GM12878 (cell line): Measurements from ENCODE around the gene FSTL4. TPM values are rescaled to one million over a fixed set of nuclear protein-coding genes. Genes with fewer than 3 reads are reported as not detected.

Experiments used
- ATAC-seq: fragments of 200-7000 bp; cut with Tn5 transposase; 3 replicates; pipeline ENCODE4 v1.9.1; 2020; ENCODE audit warnings: mild to moderate bottlenecking, moderate library complexity
- BruUV-seq: library from RNA; stranded (reverse); fragments of 400-500 nt; replicated peaks from 2 replicates; lab custom pipeline; 2021; lab: Mats Ljungman, UMichigan
- CTCF ChIA-PET: fragments of 300-600 bp; sonication (Branson Sonifier 250); formaldehyde crosslinking; extraction: SDS; loops from one replicate; lab custom pipeline; 2021; ENCODE audit warnings: inconsistent platforms; lab: Yijun Ruan, JAX
- POLR2A ChIA-PET: fragments of 350-600 bp; formaldehyde crosslinking; extraction: SDS; loops from one replicate; lab custom pipeline; 2021; ENCODE audit warnings: inconsistent platforms; lab: Charles Lee
- RAD21 ChIA-PET: fragments of 300-600 bp; sonication (Branson Sonifier 250); formaldehyde crosslinking; loops from one replicate; lab custom pipeline; 2023; ENCODE audit warnings: antibody characterized with exemption; ENCODE audit not compliant: unreplicated experiment; lab: Charles Lee
- SMC1A ChIA-PET: fragments of 300-600 bp; sonication (Branson Sonifier 250); formaldehyde crosslinking; loops from one replicate; lab custom pipeline; 2023; ENCODE audit not compliant: unreplicated experiment, uncharacterized antibody; lab: Charles Lee
- DNase-seq: peaks from one replicate; pipeline ENCODE4 v3.0.0-alpha.2; 2011; ENCODE audit warnings: low read depth, low spot score
- FAIRE-seq: peaks from 3 replicates; lab custom pipeline; 2011; peaks lifted over from hg19 to GRCh38; lab: Jason Lieb, UNC
- H2AFZ ChIP-seq: 2 replicates; pipeline ENCODE4 v1.6.0; 2011; ENCODE audit warnings: low read depth, low read length, control low read depth; ENCODE audit not compliant: control insufficient read depth
- H3K27ac ChIP-seq: 2 replicates; pipeline ENCODE4 v1.5.1; 2011; ENCODE audit warnings: control low read depth; ENCODE audit not compliant: control insufficient read depth, insufficient read depth
- H3K27me3 ChIP-seq, 2 experiments: replicated peaks in 1 of 2; 2 replicates each; pipeline versions ENCODE4 v1.6.0 to v1.6.1; 2011; ENCODE audit warnings: low read length in 1 of 2; ENCODE audit not compliant: control insufficient read depth in 2 of 2, insufficient read depth in 2 of 2
- H3K36me3 ChIP-seq, 2 experiments: 2 replicates each; pipeline ENCODE4 v1.5.1; 2011; ENCODE audit warnings: low read length in 1 of 2; ENCODE audit not compliant: control insufficient read depth in 2 of 2, insufficient read depth in 2 of 2
- H3K4me1 ChIP-seq: 2 replicates; pipeline ENCODE4 v1.6.1; 2011; ENCODE audit warnings: mild to moderate bottlenecking, low read length, moderate library complexity, mixed read lengths; ENCODE audit not compliant: control insufficient read depth, insufficient read depth
- H3K4me2 ChIP-seq: 2 replicates; pipeline ENCODE4 v1.6.0; 2011; ENCODE audit warnings: control low read depth; ENCODE audit not compliant: control insufficient read depth, insufficient read depth
- H3K4me3 ChIP-seq: fragments of 200-600 bp; sonication (generic); 2 replicates; pipeline ENCODE4 v1.5.1; 2016
- H3K79me2 ChIP-seq: 2 replicates; pipeline ENCODE4 v1.6.0; 2011; ENCODE audit warnings: low read length; ENCODE audit not compliant: control insufficient read depth, insufficient read depth
- H3K9ac ChIP-seq: 2 replicates; pipeline ENCODE4 v1.8.0; 2011; ENCODE audit warnings: low read length, control low read depth, mixed read lengths; ENCODE audit not compliant: control insufficient read depth, insufficient read depth
- H3K9me3 ChIP-seq: replicated peaks from 3 replicates; pipeline ENCODE4 v1.5.1; 2011; ENCODE audit warnings: mild to moderate bottlenecking, low read length; ENCODE audit not compliant: control insufficient read depth, insufficient read depth
- H4K20me1 ChIP-seq: 2 replicates; pipeline ENCODE4 v1.6.0; 2011; ENCODE audit not compliant: control insufficient read depth, insufficient read depth
- ASH2L ChIP-seq: fragments of 300-600, 200-600 bp; sonication (generic); IDR thresholded peaks from 2 replicates; pipeline ENCODE4 v1.6.1; 2017; ENCODE audit warnings: low read depth, mild to moderate bottlenecking, borderline replicate concordance
- EZH2 ChIP-seq: IDR thresholded peaks from 2 replicates; pipeline ENCODE4 v1.6.1; 2012; ENCODE audit warnings: low read depth, mild to moderate bottlenecking, control low read depth, inconsistent platforms, low read length, borderline replicate concordance; ENCODE audit not compliant: control insufficient read depth
- FOXM1 ChIP-seq: IDR thresholded peaks from 2 replicates; pipeline ENCODE4 v1.6.1; 2012; ENCODE audit warnings: low read depth, mild to moderate bottlenecking, inconsistent platforms, low read length, moderate library complexity
- GABPA ChIP-seq: IDR thresholded peaks from 2 replicates; pipeline ENCODE4 v1.6.1; 2014; ENCODE audit warnings: antibody characterized with exemption, low read depth, mild to moderate bottlenecking, inconsistent platforms
- IKZF2 ChIP-seq, 2 experiments: fragments of 450-650 bp; IDR thresholded peaks; 2 replicates each; pipeline ENCODE4 v1.6.1; 2017; ENCODE audit warnings: mild to moderate bottlenecking in 2 of 2, moderate library complexity in 2 of 2
- LARP7 ChIP-seq: fragments of 450-650 bp; IDR thresholded peaks from 2 replicates; pipeline ENCODE4 v1.6.1; 2017; ENCODE audit warnings: mild to moderate bottlenecking
- MEF2B ChIP-seq: fragments of 450-650 bp; IDR thresholded peaks from 2 replicates; pipeline ENCODE4 v1.6.1; 2018; ENCODE audit warnings: mild to moderate bottlenecking, moderate library complexity; ENCODE audit not compliant: partially characterized antibody, poor library complexity, severe bottlenecking
- NFXL1 ChIP-seq: fragments of 450-650 bp; IDR thresholded peaks from 2 replicates; pipeline ENCODE4 v1.6.1; 2017; ENCODE audit warnings: antibody characterized with exemption, mild to moderate bottlenecking, borderline replicate concordance
- NR2C2 ChIP-seq: IDR thresholded peaks from 2 replicates; pipeline ENCODE4 v1.6.1; 2011; ENCODE audit warnings: borderline replicate concordance, low read depth; ENCODE audit not compliant: control insufficient read depth, insufficient read length
- POLR2AphosphoS5 ChIP-seq: IDR thresholded peaks from 2 replicates; pipeline ENCODE4 v1.6.1; 2011; ENCODE audit warnings: mild to moderate bottlenecking, low read length, inconsistent platforms
- TARDBP ChIP-seq: IDR thresholded peaks from 2 replicates; pipeline ENCODE4 v1.6.1; 2016; ENCODE audit warnings: borderline replicate concordance
- TBL1XR1 ChIP-seq: IDR thresholded peaks from 2 replicates; pipeline ENCODE4 v1.6.1; 2012; ENCODE audit warnings: low read depth, low read length, improper control_type of control experiment
- WGBS: methylation state at CpG from one replicate; pipeline ENCODE4 v1.1.6; 2016; ENCODE audit warnings: low lambda C conversion rate; ENCODE audit not compliant: insufficient replicate concordance, insufficient coverage; ENCODE audit errors: missing lambda C conversion rate; 5-methylcytosine and 5-hydroxymethylcytosine counted together
- in situ Hi-C: fragments of 300-500 bp; cut with MboI; formaldehyde crosslinking; loops from 9 replicates; pipeline ENCODE4 v1.14.3; 2018; ENCODE audit warnings: mixed read lengths
- intact Hi-C: fragments of 100-400 bp; cut with micrococcal nuclease; formaldehyde crosslinking; loops from one replicate; pipeline ENCODE4 v1.14.2; 2022; ENCODE audit not compliant: unreplicated experiment
- polyA plus RNA-seq, 11 experiments: library from polyadenylated mRNA; depleted of rRNA in 4 of 11; unstranded in 6 of 11; stranded (reverse) in 5 of 11; fragments of >200 nt; fragmentation: Nextera tagmentation in 4 of 11; fragmentation: Illumina TruSeq in 1 of 11; extraction: Ambion mirVana in 4 of 11; extraction: Trizol in 1 of 11; gene quantifications; 1 replicate in 1 of 11; 2 replicates in 10 of 11; pipeline versions ENCODE4 v1.2.1 to v1.2.3, GENCODE V29; 2011 to 2016; ENCODE audit warnings: inconsistent platforms in 2 of 11, missing spikeins in 2 of 11, low read depth in 1 of 11
- total RNA-seq, 4 experiments: library from RNA; depleted of rRNA in 3 of 4; stranded (reverse); fragments of >200 nt in 3 of 4; fragmentation: Illumina TruSeq in 1 of 4; extraction: Trizol in 1 of 4; gene quantifications; 2 replicates each; pipeline versions ENCODE4 v1.2.1 to v1.2.3, GENCODE V29; 2013 to 2021
- TF ChIP-seq, protein P1 (sequence below): IDR thresholded peaks from 2 replicates; pipeline ENCODE4 v1.6.1; 2011; ENCODE audit warnings: low read depth, low read length, improper control_type of control experiment, borderline replicate concordance
- TF ChIP-seq, protein P2 (sequence below): fragments of 450-650 bp; IDR thresholded peaks from 2 replicates; pipeline ENCODE4 v1.6.1; 2018; ENCODE audit warnings: mild to moderate bottlenecking, low read depth, moderate library complexity; ENCODE audit not compliant: partially characterized antibody
- TF ChIP-seq, protein P3 (sequence below): IDR thresholded peaks from 2 replicates; pipeline ENCODE4 v1.6.1; 2012; ENCODE audit warnings: low read depth, low read length, improper control_type of control experiment
- TF ChIP-seq, protein P4 (sequence below): fragments of 450-650 bp; formaldehyde crosslinking; IDR thresholded peaks from 2 replicates; pipeline ENCODE4 v1.5.0; 2022; ENCODE audit warnings: mild to moderate bottlenecking, missing genetic modification characterization

Gene FSTL4
- total and polyA plus RNA-seq, 10 of the 15 experiments (the other 5 are each of a cell fraction or from before 2014, with no cell fraction given): 0.01 to 0.79 (median 0.21) TPM; not detected in 6

DNA sequence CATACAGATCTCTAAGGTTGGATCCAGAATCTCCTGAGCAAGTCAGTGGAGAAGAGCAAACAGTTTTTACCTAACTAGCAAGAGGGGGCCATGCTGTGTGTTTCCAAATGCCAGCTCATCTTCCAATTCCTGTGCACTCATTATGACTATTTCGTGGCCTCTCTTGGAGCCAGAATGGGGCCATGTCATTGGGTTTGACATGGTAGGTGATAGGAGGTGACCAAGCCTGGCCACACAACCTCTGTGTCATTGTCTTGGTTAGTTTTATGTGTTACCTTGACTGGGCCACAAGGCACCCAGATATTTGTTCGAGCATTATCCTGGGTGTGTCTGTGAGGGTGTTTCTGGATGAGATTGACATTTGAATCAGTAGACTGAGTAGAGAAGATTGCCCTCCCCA is 354.4 kb downstream of the FSTL4 start:
- intact Hi-C loops: no loop called here
- SMC1A ChIA-PET: interaction anchor here (1.4 kb wide), 2 partner anchors 10 to 15 kb away, joined by 3 to 4 read pairs; no protein-coding TSS in a partner anchor
- H3K27ac ChIP-seq: no peak overlapping the region
- POLR2A ChIA-PET: interaction anchor here (0.5 kb wide), 1 partner anchor 250 kb away, joined by 8 read pairs; no protein-coding TSS in a partner anchor
- in situ Hi-C loops: no loop called here
- RAD21 ChIA-PET: no interaction called here
- no TSS peak for BruUV-seq
- no peaks in the 10 kb centered on the region for H3K36me3 ChIP-seq
- ATAC-seq: no peak
- WGBS: 24% methylated on average over 2 of the region's 2 CpGs
- H3K4me3 ChIP-seq: no peak overlapping the region
- H2AFZ ChIP-seq: no peak overlapping the region
- no peak for FAIRE-seq
- H3K9ac ChIP-seq: no peak overlapping the region
- CTCF ChIA-PET: interaction anchor here (1.0 to 1.2 kb wide), 2 partner anchors 8 to 149 kb away, joined by 3 read pairs; no protein-coding TSS in a partner anchor
- DNase-seq: no peak
- no peaks in the 10 kb centered on the region for H3K4me1 ChIP-seq
- H3K27me3 ChIP-seq: no peaks in the 10 kb centered on the region
- H3K9me3 ChIP-seq: no peaks in the 10 kb centered on the region
- TF ChIP-seq, protein P1, sequence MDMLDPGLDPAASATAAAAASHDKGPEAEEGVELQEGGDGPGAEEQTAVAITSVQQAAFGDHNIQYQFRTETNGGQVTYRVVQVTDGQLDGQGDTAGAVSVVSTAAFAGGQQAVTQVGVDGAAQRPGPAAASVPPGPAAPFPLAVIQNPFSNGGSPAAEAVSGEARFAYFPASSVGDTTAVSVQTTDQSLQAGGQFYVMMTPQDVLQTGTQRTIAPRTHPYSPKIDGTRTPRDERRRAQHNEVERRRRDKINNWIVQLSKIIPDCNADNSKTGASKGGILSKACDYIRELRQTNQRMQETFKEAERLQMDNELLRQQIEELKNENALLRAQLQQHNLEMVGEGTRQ: no peak
- no peak for TF ChIP-seq IKZF2 (IDR thresholded peaks at IDR 0.05)
- no peak for TF ChIP-seq EZH2
- no peak for TF ChIP-seq NFXL1
- TF ChIP-seq FOXM1: no peak
- TF ChIP-seq TARDBP: no peak
- no peak for TF ChIP-seq ASH2L
- no peak for TF ChIP-seq LARP7
- TF ChIP-seq POLR2AphosphoS5: no peak
- TF ChIP-seq GABPA: no peak
- no peak for TF ChIP-seq TBL1XR1
- TF ChIP-seq, protein P2, sequence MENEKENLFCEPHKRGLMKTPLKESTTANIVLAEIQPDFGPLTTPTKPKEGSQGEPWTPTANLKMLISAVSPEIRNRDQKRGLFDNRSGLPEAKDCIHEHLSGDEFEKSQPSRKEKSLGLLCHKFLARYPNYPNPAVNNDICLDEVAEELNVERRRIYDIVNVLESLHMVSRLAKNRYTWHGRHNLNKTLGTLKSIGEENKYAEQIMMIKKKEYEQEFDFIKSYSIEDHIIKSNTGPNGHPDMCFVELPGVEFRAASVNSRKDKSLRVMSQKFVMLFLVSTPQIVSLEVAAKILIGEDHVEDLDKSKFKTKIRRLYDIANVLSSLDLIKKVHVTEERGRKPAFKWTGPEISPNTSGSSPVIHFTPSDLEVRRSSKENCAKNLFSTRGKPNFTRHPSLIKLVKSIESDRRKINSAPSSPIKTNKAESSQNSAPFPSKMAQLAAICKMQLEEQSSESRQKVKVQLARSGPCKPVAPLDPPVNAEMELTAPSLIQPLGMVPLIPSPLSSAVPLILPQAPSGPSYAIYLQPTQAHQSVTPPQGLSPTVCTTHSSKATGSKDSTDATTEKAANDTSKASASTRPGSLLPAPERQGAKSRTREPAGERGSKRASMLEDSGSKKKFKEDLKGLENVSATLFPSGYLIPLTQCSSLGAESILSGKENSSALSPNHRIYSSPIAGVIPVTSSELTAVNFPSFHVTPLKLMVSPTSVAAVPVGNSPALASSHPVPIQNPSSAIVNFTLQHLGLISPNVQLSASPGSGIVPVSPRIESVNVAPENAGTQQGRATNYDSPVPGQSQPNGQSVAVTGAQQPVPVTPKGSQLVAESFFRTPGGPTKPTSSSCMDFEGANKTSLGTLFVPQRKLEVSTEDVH: no peak
- TF ChIP-seq, protein P3, sequence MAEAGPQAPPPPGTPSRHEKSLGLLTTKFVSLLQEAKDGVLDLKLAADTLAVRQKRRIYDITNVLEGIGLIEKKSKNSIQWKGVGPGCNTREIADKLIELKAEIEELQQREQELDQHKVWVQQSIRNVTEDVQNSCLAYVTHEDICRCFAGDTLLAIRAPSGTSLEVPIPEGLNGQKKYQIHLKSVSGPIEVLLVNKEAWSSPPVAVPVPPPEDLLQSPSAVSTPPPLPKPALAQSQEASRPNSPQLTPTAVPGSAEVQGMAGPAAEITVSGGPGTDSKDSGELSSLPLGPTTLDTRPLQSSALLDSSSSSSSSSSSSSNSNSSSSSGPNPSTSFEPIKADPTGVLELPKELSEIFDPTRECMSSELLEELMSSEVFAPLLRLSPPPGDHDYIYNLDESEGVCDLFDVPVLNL: no peak
- no peak for TF ChIP-seq NR2C2
- TF ChIP-seq, protein P4, sequence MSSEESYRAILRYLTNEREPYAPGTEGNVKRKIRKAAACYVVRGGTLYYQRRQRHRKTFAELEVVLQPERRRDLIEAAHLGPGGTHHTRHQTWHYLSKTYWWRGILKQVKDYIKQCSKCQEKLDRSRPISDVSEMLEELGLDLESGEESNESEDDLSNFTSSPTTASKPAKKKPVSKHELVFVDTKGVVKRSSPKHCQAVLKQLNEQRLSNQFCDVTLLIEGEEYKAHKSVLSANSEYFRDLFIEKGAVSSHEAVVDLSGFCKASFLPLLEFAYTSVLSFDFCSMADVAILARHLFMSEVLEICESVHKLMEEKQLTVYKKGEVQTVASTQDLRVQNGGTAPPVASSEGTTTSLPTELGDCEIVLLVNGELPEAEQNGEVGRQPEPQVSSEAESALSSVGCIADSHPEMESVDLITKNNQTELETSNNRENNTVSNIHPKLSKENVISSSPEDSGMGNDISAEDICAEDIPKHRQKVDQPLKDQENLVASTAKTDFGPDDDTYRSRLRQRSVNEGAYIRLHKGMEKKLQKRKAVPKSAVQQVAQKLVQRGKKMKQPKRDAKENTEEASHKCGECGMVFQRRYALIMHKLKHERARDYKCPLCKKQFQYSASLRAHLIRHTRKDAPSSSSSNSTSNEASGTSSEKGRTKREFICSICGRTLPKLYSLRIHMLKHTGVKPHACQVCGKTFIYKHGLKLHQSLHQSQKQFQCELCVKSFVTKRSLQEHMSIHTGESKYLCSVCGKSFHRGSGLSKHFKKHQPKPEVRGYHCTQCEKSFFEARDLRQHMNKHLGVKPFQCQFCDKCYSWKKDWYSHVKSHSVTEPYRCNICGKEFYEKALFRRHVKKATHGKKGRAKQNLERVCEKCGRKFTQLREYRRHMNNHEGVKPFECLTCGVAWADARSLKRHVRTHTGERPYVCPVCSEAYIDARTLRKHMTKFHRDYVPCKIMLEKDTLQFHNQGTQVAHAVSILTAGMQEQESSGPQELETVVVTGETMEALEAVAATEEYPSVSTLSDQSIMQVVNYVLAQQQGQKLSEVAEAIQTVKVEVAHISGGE (CRISPR knock-in tag): no peak
- TF ChIP-seq MEF2B: no peak
- TF ChIP-seq, all 136 proteins: peak for 0
- Histone ChIP-seq H3K4me2 (no peak overlapping the region), H3K79me2 (no peaks in the 10 kb centered on the region), H4K20me1 (no peaks in the 10 kb centered on the region)
